ENCODE results near the gene ACACA.

- no peak for TF ChIP-seq GATA2 (IDR thresholded peaks at IDR 0.05; ENCODE audit: low read depth, low read length)
- TF ChIP-seq GATA3 (IDR thresholded peaks at IDR 0.05; ENCODE audit: low read depth, low read length): no peak
Measured at GRCh38 chr17:37131669-37132611, 274.7 kb downstream of the ACACA start.

All from SH-SY5Y (cell line).